GM12878 (cell line): ENCODE measurements around the gene TXNL4A. TPM values are rescaled to one million over a fixed set of nuclear protein-coding genes. Genes with fewer than 3 reads are reported as not detected.

Experiments
- ATAC-seq: fragments of 200-7000 bp; cut with Tn5 transposase; 3 replicates; pipeline ENCODE4 v1.9.1; 2020; ENCODE audit warnings: mild to moderate bottlenecking, moderate library complexity
- BruUV-seq: library from RNA; stranded (reverse); fragments of 400-500 nt; replicated peaks from 2 replicates; lab custom pipeline; 2021; lab: Mats Ljungman, UMichigan
- CTCF ChIA-PET: fragments of 300-600 bp; sonication (Branson Sonifier 250); formaldehyde crosslinking; extraction: SDS; loops from one replicate; lab custom pipeline; 2021; ENCODE audit warnings: inconsistent platforms; lab: Yijun Ruan, JAX
- POLR2A ChIA-PET: fragments of 350-600 bp; formaldehyde crosslinking; extraction: SDS; loops from one replicate; lab custom pipeline; 2021; ENCODE audit warnings: inconsistent platforms; lab: Charles Lee
- RAD21 ChIA-PET: fragments of 300-600 bp; sonication (Branson Sonifier 250); formaldehyde crosslinking; loops from one replicate; lab custom pipeline; 2023; ENCODE audit warnings: antibody characterized with exemption; ENCODE audit not compliant: unreplicated experiment; lab: Charles Lee
- SMC1A ChIA-PET: fragments of 300-600 bp; sonication (Branson Sonifier 250); formaldehyde crosslinking; loops from one replicate; lab custom pipeline; 2023; ENCODE audit not compliant: unreplicated experiment, uncharacterized antibody; lab: Charles Lee
- DNase-seq: peaks from one replicate; pipeline ENCODE4 v3.0.0-alpha.2; 2011; ENCODE audit warnings: low read depth, low spot score
- FAIRE-seq: peaks from 3 replicates; lab custom pipeline; 2011; peaks lifted over from hg19 to GRCh38; lab: Jason Lieb, UNC
- H2AFZ ChIP-seq: 2 replicates; pipeline ENCODE4 v1.6.0; 2011; ENCODE audit warnings: low read depth, low read length, control low read depth; ENCODE audit not compliant: control insufficient read depth
- H3K27ac ChIP-seq: 2 replicates; pipeline ENCODE4 v1.5.1; 2011; ENCODE audit warnings: control low read depth; ENCODE audit not compliant: control insufficient read depth, insufficient read depth
- H3K27me3 ChIP-seq, 2 experiments: replicated peaks in 1 of 2; 2 replicates each; pipeline versions ENCODE4 v1.6.0 to v1.6.1; 2011; ENCODE audit warnings: low read length in 1 of 2; ENCODE audit not compliant: control insufficient read depth in 2 of 2, insufficient read depth in 2 of 2
- H3K36me3 ChIP-seq, 2 experiments: 2 replicates each; pipeline ENCODE4 v1.5.1; 2011; ENCODE audit warnings: low read length in 1 of 2; ENCODE audit not compliant: control insufficient read depth in 2 of 2, insufficient read depth in 2 of 2
- H3K4me1 ChIP-seq: 2 replicates; pipeline ENCODE4 v1.6.1; 2011; ENCODE audit warnings: mild to moderate bottlenecking, low read length, moderate library complexity, mixed read lengths; ENCODE audit not compliant: control insufficient read depth, insufficient read depth
- H3K4me2 ChIP-seq: 2 replicates; pipeline ENCODE4 v1.6.0; 2011; ENCODE audit warnings: control low read depth; ENCODE audit not compliant: control insufficient read depth, insufficient read depth
- H3K4me3 ChIP-seq: fragments of 200-600 bp; sonication (generic); 2 replicates; pipeline ENCODE4 v1.5.1; 2016
- H3K79me2 ChIP-seq: 2 replicates; pipeline ENCODE4 v1.6.0; 2011; ENCODE audit warnings: low read length; ENCODE audit not compliant: control insufficient read depth, insufficient read depth
- H3K9ac ChIP-seq: 2 replicates; pipeline ENCODE4 v1.8.0; 2011; ENCODE audit warnings: low read length, control low read depth, mixed read lengths; ENCODE audit not compliant: control insufficient read depth, insufficient read depth
- H3K9me3 ChIP-seq: replicated peaks from 3 replicates; pipeline ENCODE4 v1.5.1; 2011; ENCODE audit warnings: mild to moderate bottlenecking, low read length; ENCODE audit not compliant: control insufficient read depth, insufficient read depth
- H4K20me1 ChIP-seq: 2 replicates; pipeline ENCODE4 v1.6.0; 2011; ENCODE audit not compliant: control insufficient read depth, insufficient read depth
- ATF7 ChIP-seq: fragments of 450-650 bp; IDR thresholded peaks from 2 replicates; pipeline ENCODE4 v1.6.1; 2016; ENCODE audit warnings: low read depth, mild to moderate bottlenecking
- BMI1 ChIP-seq: fragments of 450-650 bp; IDR thresholded peaks from 2 replicates; pipeline ENCODE4 v1.6.1; 2016; ENCODE audit warnings: mild to moderate bottlenecking, moderate library complexity, borderline replicate concordance
- CHD1 ChIP-seq: IDR thresholded peaks from 2 replicates; pipeline ENCODE4 v1.6.1; 2012; ENCODE audit warnings: low read depth, low read length, improper control_type of control experiment
- CREB1 ChIP-seq: IDR thresholded peaks from 2 replicates; pipeline ENCODE4 v1.6.1; 2012; ENCODE audit warnings: low read depth, mild to moderate bottlenecking, inconsistent platforms
- ESRRA ChIP-seq: IDR thresholded peaks from 2 replicates; pipeline ENCODE4 v1.6.1; 2012; ENCODE audit warnings: mild to moderate bottlenecking, low read length, improper control_type of control experiment
- NRF1 ChIP-seq: conservative IDR thresholded peaks from 2 replicates; pipeline ENCODE4 v1.6.1; 2011; ENCODE audit warnings: mild to moderate bottlenecking, low read depth, low read length, improper control_type of control experiment
- PML ChIP-seq: IDR thresholded peaks from 2 replicates; pipeline ENCODE4 v1.6.1; 2012; ENCODE audit warnings: low read length, inconsistent platforms
- WGBS: methylation state at CpG from one replicate; pipeline ENCODE4 v1.1.6; 2016; ENCODE audit warnings: low lambda C conversion rate; ENCODE audit not compliant: insufficient replicate concordance, insufficient coverage; ENCODE audit errors: missing lambda C conversion rate; 5-methylcytosine and 5-hydroxymethylcytosine counted together
- in situ Hi-C: fragments of 300-500 bp; cut with MboI; formaldehyde crosslinking; loops from 9 replicates; pipeline ENCODE4 v1.14.3; 2018; ENCODE audit warnings: mixed read lengths
- intact Hi-C: fragments of 100-400 bp; cut with micrococcal nuclease; formaldehyde crosslinking; loops from one replicate; pipeline ENCODE4 v1.14.2; 2022; ENCODE audit not compliant: unreplicated experiment
- polyA plus RNA-seq, 11 experiments: library from polyadenylated mRNA; depleted of rRNA in 4 of 11; unstranded in 6 of 11; stranded (reverse) in 5 of 11; fragments of >200 nt; fragmentation: Nextera tagmentation in 4 of 11; fragmentation: Illumina TruSeq in 1 of 11; extraction: Ambion mirVana in 4 of 11; extraction: Trizol in 1 of 11; gene quantifications; 1 replicate in 1 of 11; 2 replicates in 10 of 11; pipeline versions ENCODE4 v1.2.1 to v1.2.3, GENCODE V29; 2011 to 2016; ENCODE audit warnings: inconsistent platforms in 2 of 11, missing spikeins in 2 of 11, low read depth in 1 of 11
- total RNA-seq, 4 experiments: library from RNA; depleted of rRNA in 3 of 4; stranded (reverse); fragments of >200 nt in 3 of 4; fragmentation: Illumina TruSeq in 1 of 4; extraction: Trizol in 1 of 4; gene quantifications; 2 replicates each; pipeline versions ENCODE4 v1.2.1 to v1.2.3, GENCODE V29; 2013 to 2021
- TF ChIP-seq, protein P1 (sequence below): fragments of 150-350 bp; IDR thresholded peaks from 2 replicates; pipeline ENCODE4 v1.6.1; 2016; ENCODE audit warnings: low read depth, low read length
- TF ChIP-seq, protein P2 (sequence below): IDR thresholded peaks from 2 replicates; pipeline ENCODE4 v1.6.1; 2011; ENCODE audit warnings: borderline replicate concordance, low read depth, mild to moderate bottlenecking, moderate library complexity, mixed read lengths, low read length; ENCODE audit not compliant: insufficient read depth; ENCODE audit errors: extremely low read length
- TF ChIP-seq, protein P3 (sequence below): fragments of 450-650 bp; IDR thresholded peaks from 2 replicates; pipeline ENCODE4 v1.6.1; 2017; ENCODE audit warnings: low read depth, mild to moderate bottlenecking, moderate library complexity

Gene TXNL4A
- total and polyA plus RNA-seq, 10 of the 15 experiments (the other 5 are each of a cell fraction or from before 2014, with no cell fraction given): 38.4 to 329 (median 128) TPM

DNA sequence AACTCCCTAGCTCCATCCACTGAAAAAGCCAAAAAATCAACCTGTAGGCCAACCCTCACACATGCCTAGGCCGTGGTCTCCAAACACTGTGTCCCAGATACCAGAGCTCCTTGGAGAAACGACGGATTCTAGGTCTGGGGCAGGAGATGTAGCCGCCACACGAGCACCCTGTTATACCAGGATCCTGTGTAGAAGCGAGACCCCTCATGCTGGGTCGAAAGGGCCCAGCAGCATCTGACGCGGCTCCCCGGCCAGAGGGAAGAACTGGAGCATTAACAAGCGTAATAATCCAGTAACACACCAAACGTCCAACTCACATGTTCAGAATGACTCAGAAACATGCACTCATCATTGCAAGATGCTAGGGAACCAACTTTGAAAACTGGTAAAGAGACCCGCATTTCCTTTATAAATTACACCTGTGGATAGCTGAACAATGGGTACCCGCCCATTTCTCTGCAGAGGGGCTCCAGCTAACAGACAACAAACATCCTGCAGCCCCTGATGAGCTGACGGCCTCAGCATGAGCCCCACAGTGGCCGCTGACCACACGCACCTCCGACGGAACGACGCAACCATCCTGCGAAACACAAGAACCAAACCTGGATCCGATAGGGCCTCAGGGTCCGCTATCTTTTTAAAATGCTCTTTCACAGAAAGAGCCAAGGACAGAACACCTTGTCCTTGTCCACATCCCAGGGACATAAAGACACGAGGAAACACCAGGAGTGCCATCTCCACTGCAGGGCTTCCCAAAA lies 51.1 kb downstream of the TXNL4A start:
- no peak for ATAC-seq
- no peaks in the 10 kb centered on the region; the same call in none of the 2 replicates for H3K79me2 ChIP-seq
- intact Hi-C loops: no loop called here
- RAD21 ChIA-PET: no interaction called here
- no peaks in the 10 kb centered on the region for H3K4me1 ChIP-seq
- no peak for TF ChIP-seq ATF7
- TF ChIP-seq, all 136 proteins: peak for 0
- Histone ChIP-seq H3K27ac (no peak overlapping the region), H3K27me3 (no peaks in the 10 kb centered on the region), H4K20me1 (no peaks in the 10 kb centered on the region), H2AFZ (no peak overlapping the region), H3K4me2 (no peak overlapping the region), H3K36me3 (peaks cover 9 to 14% of the 10 kb centered on the region in 2 experiments), H3K9ac (no peak overlapping the region), H3K9me3 (peaks cover 3% of the 10 kb centered on the region; the same call in 2 of the 3 replicates), H3K4me3 (no peak overlapping the region)
- no TSS peak for BruUV-seq
- CTCF ChIA-PET: no interaction called here
- DNase-seq (no peak), FAIRE-seq (no peak)
- 95% methylated on average over 25 of the region's 25 CpGs for WGBS
- POLR2A ChIA-PET: interaction anchor here (0.6 kb wide), 1 partner anchor 566 kb away, joined by 5 read pairs; no protein-coding TSS in a partner anchor
- in situ Hi-C loops: no loop called here
- SMC1A ChIA-PET: no interaction called here

DNA sequence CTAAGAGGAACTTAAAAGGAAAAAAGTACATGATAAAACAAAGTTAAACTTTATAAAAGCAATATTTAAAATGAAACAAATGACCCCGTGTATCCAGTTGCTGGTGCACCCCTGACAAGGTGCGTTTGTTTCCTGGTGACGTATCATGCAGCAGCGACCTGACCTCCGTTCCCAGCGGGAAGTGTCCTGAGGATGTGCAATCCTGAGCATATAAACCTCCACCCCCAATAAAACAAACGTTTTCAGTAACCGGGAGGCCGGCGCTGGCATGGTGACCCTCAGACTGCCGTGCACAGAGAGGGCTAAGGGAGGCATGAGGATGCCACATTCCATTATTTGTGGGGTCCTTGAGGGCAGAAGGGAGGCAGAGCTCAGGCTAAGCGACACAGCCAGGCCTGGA lies 51.7 kb downstream of the TXNL4A start:
- Histone ChIP-seq H3K9me3 (peaks cover 3% of the 10 kb centered on the region; the same call in 2 of the 3 replicates), H3K4me2 (no peak overlapping the region), H3K36me3 (peaks cover 7 to 12% of the 10 kb centered on the region in 2 experiments; a peak in 3 of 4 replicates), H3K4me1 (no peaks in the 10 kb centered on the region), H3K27me3 (no peaks in the 10 kb centered on the region), H4K20me1 (no peaks in the 10 kb centered on the region), H3K79me2 (no peaks in the 10 kb centered on the region; the same call in 1 of the 2 replicates), H2AFZ (no peak overlapping the region), H3K27ac (no peak overlapping the region), H3K9ac (no peak overlapping the region), H3K4me3 (no peak overlapping the region)
- ChIA-PET CTCF (no interaction called here), SMC1A (no interaction called here), RAD21 (no interaction called here), POLR2A (interaction anchor here (0.6 kb wide), 1 partner anchor 565 kb away, joined by 5 read pairs; no protein-coding TSS in a partner anchor)
- ATAC-seq (no peak), FAIRE-seq (no peak), DNase-seq (no peak)
- BruUV-seq: no TSS peak
- intact Hi-C loops: no loop called here
- in situ Hi-C loops: no loop called here
- 96% methylated on average over 12 of the region's 12 CpGs for WGBS
- no peak for TF ChIP-seq PML
- TF ChIP-seq NRF1: no peak
- TF ChIP-seq, protein P1, sequence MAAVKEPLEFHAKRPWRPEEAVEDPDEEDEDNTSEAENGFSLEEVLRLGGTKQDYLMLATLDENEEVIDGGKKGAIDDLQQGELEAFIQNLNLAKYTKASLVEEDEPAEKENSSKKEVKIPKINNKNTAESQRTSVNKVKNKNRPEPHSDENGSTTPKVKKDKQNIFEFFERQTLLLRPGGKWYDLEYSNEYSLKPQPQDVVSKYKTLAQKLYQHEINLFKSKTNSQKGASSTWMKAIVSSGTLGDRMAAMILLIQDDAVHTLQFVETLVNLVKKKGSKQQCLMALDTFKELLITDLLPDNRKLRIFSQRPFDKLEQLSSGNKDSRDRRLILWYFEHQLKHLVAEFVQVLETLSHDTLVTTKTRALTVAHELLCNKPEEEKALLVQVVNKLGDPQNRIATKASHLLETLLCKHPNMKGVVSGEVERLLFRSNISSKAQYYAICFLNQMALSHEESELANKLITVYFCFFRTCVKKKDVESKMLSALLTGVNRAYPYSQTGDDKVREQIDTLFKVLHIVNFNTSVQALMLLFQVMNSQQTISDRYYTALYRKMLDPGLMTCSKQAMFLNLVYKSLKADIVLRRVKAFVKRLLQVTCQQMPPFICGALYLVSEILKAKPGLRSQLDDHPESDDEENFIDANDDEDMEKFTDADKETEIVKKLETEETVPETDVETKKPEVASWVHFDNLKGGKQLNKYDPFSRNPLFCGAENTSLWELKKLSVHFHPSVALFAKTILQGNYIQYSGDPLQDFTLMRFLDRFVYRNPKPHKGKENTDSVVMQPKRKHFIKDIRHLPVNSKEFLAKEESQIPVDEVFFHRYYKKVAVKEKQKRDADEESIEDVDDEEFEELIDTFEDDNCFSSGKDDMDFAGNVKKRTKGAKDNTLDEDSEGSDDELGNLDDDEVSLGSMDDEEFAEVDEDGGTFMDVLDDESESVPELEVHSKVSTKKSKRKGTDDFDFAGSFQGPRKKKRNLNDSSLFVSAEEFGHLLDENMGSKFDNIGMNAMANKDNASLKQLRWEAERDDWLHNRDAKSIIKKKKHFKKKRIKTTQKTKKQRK: no peak
- TF ChIP-seq ESRRA: no peak
- no peak for TF ChIP-seq CREB1
- TF ChIP-seq CHD1: no peak
- TF ChIP-seq, protein P2, sequence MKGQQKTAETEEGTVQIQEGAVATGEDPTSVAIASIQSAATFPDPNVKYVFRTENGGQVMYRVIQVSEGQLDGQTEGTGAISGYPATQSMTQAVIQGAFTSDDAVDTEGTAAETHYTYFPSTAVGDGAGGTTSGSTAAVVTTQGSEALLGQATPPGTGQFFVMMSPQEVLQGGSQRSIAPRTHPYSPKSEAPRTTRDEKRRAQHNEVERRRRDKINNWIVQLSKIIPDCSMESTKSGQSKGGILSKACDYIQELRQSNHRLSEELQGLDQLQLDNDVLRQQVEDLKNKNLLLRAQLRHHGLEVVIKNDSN: no peak
- TF ChIP-seq, protein P3, sequence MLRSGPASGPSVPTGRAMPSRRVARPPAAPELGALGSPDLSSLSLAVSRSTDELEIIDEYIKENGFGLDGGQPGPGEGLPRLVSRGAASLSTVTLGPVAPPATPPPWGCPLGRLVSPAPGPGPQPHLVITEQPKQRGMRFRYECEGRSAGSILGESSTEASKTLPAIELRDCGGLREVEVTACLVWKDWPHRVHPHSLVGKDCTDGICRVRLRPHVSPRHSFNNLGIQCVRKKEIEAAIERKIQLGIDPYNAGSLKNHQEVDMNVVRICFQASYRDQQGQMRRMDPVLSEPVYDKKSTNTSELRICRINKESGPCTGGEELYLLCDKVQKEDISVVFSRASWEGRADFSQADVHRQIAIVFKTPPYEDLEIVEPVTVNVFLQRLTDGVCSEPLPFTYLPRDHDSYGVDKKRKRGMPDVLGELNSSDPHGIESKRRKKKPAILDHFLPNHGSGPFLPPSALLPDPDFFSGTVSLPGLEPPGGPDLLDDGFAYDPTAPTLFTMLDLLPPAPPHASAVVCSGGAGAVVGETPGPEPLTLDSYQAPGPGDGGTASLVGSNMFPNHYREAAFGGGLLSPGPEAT: no peak
- TF ChIP-seq BMI1: no peak
